HK-2 (cell line): ENCODE data around the gene ZNF444.

Experiments
- DNase-seq: peaks from one replicate; pipeline ENCODE4 v3.0.0-alpha.2; 2018; ENCODE audit not compliant: unreplicated experiment

Gene ZNF444

GRCh38 chr19:56107626-56108351, 33.3 kb upstream of the ZNF444 start:
- DNase-seq: no peak

DNA sequence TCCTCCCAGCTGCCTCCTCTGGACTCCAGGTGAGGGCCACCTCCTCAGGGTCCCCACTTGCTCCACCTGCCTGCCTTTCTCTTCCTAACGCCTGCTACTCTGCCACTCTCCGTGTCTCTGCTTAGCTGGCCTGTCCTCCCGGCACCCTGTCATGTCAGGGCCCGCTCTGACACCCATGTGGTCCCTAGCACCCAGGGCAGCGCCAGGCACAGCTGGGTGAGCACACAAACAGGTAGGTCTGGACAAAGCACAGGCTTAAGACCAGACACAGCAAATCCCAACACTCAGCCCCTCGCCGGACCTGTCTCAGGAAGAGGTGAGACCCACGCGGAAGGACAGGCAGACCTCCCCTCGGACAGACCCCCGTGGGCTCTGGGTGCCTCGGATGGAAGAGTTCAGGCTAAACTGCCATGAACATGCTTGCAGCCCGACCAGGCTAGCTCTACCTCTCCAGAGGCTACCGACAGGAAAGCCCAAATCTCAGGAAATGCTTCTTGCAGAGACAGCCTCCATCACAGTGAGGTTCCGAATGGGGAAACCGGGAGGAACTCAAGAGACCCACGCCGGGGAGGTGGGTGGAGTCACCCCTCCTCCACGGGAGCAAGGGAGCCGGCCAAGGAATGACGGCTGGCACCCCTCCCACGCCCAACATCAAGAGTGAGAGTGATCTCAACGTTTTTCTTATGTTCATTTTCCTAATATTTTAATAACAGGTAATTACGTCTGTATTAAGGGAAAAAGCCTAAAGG, 32.5 kb upstream of the ZNF444 start:
- DNase-seq: no peak

DNA sequence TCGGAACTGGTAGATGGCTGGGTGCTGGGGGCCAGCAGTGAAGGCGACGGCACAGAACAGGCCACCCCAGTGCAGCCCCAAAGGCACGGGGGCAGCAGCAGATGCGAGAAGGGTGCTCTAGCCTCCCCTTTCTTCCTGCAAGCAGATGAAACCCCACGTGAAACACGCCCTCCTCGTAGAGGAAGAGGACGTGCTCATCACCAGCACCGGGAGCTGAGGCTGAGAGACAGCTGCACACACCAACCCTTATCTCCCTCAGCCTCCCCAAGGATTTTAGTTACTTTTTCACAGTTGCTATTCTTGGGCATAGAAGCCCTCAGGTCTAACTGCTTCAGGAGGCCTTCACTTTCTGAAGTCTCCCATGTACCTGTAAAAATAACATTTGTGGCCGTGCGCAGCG, 31.9 kb upstream of the ZNF444 start:
- DNase-seq: no peak

DNA sequence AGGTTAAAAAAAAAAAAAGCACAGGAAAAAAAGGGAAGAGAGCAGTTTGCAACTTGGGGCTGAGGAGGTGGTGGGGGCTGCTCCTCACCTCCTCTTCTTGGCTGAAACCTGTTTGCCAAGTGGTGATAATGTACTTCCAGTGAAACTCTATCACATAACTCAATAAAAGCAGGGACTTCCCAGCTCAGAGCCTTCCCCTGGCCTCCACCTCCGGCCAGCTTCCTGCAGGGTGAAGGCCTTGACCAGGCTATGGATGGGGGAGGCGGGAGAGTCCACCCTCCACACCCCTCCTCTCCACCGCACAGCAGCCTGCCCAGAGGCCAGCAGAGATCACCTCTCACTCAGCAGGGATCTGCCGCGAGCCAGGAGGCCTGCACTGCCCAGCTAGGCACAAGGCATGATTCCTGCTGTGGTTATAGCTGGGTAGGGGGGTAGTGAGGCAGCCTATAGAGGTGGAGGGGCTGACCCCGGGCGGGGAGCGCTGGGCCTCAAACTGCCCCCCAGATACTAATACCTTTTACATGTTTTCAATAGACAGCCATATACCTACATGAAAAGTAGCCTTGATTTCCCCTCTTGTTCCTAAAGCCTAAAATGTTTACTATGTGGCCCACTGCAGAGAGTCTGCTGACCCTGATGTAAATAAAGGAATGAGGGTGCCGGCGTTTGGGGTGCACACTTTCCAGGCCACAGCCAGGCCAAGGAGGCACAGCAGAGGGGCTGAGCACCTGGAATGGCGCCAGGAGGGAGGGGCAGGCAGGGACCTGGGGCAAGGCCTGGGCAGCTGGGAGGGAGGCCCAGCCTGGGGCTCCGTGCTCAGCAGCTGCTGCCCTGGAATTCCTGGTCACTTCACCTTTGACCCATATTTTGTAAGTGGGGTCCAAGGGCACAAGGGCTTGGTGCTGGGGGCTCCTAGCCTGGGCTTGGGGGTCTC, 30.3 kb upstream of the ZNF444 start:
- DNase-seq: peak; percentile 69

DNA sequence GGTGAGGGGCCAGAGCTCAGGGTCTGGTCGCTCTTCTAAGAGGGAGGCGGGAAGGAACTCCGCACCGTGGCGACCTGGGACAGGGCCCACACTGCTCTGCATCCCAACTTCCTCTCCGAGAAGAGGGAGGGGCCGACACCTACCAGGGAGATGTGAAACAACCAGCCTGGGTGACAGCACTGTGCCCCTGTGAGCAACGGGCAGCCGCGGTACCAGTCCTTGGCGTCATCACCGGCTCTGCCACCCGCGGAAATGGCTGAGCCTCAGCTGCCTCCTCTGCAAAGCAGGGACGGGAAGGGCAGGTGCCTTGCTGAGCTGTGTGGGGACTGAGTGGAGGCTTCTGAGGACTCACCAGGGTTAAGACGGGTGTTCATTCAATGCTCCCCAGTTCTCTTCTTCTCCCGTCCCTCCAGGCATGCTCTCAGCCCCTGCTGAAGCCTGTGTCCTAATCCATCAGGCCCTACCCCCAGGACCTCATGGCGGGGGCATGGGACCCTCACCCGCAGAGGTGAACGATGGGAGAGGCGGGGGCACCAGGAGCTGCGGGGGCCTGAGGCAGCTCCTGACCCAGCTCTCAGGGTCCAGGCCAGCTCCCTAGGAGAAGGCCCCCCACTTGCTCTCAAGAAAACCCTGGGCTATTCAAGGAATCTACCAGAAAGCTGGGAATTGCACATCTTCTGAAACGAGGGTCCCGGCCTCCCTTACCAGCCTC, 29.3 kb upstream of the ZNF444 start:
- no peak for DNase-seq

DNA sequence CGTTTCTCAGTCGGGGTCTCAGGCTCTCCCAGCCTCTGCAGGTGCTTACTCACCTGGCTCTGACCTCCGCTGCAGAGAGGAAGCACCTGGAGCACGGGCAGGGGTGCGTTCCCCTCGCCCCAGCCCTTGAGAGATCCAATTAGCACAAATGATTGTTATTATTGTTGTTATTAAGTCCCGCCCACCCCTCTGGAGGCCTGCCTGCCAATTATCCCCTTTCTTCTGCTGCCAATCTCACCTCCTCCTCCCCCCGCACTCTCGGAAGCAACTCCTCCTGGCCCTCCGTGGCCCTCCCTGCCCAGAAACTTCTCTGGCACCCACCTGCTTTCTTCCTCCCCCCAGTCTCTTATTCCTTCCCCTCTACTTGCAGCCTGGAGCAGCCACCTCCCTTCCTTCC, 28.8 kb upstream of the ZNF444 start:
- no peak for DNase-seq

DNA sequence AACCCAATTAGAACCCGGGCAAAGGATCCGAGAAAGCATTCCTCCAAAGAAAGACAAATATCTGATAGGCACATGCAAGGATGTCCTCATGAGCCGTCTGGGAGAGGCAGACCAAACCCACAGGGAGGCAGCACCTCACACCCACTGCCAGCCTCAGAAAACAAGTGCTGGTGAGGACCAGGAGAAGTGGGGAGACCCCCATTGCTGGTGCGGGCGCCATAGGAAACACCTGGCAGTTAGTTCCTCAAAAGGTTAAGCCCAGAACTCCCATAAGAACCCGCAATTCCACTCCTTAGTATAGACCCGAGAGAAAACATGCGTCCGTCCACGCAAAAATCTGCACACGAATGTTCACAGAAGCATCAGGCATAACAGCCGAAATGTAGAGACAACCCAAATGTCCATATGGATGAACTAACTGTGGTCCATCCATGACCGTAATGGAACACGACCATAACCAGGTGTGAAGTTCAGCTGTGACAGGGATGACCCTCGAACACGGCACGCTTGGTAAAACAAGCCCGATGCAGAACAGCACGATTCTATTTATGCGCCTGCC, 27.9 kb upstream of the ZNF444 start:
- no peak for DNase-seq

DNA sequence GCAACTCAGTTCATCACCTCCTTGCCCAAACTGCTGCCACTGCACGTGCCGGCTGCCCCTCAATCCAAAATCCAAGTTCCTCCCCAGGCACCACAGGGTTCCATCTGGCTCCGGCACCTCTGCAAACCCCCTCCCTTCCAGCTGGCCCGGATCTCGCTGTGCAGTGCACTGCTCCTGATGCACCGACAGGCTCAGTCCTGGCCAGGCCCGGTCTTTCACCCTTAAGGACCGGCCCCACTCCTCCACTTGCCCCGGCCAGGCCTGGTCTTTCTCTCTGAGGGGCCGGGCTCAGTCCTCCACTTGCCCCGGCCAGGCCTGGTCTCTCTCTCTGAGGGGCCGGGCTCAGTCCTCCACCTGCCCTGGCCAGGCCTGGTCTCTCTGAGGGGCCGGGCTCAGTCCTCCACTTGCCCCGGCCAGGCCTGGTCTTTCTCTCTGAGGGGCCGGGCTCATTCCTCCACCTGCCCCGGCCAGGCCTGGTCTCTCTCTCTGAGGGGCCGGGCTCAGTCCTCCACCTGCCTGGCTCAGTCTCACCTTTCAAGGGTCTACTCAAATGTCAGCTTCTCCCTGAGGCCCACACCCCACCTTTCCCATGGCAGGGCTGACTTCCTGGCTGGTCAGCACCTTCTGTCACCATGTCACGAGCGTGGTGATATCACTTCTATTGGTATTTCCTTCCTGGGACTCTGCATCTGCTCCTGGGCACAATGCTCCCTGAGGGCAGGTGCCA, 26.9 kb upstream of the ZNF444 start:
- DNase-seq: no peak

DNA sequence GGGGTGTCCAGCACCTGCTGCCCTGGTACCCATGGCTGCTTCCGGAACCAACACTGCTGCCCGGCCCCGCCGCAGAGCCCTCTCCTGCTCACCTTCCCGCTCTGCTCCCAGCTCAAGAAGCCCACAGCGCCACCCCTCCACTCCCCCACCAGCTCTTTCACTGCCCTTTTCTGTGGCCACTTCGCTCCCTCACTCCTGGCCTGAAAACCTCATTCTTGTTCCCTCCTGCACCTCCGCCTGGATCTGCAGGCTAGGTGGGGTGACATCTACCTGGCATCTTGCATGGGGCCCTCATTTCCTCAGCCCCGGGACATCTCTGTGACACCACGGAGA, 26.3 kb upstream of the ZNF444 start:
- DNase-seq: no peak

GRCh38 chr19:56115490-56115889, 25.6 kb upstream of the ZNF444 start:
- DNase-seq: no peak

- DNase-seq: no peak
These were observed 24.5 kb upstream of the ZNF444 start for GRCh38 chr19:56116606-56117005.

GRCh38 chr19:56117376-56117884, 23.7 kb upstream of the ZNF444 start:
- DNase-seq: no peak

- no peak for DNase-seq
These were observed 23.2 kb upstream of the ZNF444 start for GRCh38 chr19:56117889-56118288.

DNA sequence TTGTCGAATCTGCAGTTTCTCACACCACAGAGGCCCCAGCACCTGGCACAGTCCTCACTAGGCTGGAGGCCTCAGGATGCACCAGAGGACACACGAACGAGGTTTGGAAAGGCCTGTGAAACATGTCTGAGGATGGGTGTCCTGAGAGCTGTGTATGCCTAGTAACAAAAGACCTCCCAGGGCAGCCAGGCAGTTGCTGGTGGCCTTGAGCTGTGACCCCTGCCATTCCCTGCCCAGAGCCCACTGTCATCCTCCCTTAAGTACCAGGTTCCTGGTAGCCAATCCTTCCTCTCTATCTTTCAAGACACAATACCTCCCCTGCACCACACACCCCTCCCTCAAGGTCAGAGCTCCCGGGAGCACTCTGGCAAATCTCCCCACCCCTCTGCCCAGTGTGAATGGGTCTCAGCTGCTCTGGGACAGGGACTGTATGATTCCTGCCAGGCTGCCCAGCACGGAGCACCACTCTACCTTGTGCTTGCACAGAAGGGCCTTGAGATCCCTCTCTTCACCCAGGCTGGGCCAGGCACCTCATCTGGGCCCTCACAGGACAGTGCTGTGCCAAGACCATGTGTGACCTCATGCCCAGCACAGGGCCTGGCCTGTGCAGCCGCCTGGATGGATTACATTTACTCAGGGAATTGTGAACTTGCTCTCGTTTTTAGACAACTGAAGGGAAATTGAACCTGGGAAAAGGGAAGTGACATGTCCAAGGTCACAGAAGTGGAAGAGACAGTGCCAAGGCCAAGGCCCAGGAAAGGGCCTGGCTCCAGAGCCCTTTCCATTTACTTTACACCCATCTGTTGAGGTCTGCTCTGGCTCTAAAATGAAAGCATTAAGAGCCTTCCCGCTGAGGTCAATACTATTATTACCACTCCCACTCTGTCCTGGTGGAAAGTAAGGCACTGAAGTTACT, 22.2 kb upstream of the ZNF444 start:
- no peak for DNase-seq

DNA sequence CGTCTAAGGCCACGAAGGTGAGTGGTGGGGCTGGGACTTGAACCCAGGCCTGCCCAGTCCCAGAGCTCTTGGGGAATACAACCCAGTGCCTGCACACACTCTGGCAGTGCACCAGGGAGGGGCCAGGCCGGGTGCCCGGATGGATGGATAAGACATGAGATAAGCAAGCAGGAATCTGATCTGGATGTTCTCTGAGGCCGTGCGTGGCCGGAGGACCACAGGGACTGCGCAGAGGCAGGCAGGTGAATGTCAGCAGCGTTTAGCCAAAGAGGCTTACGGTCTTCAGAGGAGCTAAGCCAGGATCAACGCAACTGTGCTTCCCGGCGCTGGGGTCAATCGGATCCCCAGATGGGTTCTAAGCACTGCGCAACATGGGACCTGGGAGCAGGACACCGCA, 21.5 kb upstream of the ZNF444 start:
- no peak for DNase-seq

- DNase-seq: no peak
These were observed 21.1 kb upstream of the ZNF444 start for GRCh38 chr19:56120002-56120370.

DNA sequence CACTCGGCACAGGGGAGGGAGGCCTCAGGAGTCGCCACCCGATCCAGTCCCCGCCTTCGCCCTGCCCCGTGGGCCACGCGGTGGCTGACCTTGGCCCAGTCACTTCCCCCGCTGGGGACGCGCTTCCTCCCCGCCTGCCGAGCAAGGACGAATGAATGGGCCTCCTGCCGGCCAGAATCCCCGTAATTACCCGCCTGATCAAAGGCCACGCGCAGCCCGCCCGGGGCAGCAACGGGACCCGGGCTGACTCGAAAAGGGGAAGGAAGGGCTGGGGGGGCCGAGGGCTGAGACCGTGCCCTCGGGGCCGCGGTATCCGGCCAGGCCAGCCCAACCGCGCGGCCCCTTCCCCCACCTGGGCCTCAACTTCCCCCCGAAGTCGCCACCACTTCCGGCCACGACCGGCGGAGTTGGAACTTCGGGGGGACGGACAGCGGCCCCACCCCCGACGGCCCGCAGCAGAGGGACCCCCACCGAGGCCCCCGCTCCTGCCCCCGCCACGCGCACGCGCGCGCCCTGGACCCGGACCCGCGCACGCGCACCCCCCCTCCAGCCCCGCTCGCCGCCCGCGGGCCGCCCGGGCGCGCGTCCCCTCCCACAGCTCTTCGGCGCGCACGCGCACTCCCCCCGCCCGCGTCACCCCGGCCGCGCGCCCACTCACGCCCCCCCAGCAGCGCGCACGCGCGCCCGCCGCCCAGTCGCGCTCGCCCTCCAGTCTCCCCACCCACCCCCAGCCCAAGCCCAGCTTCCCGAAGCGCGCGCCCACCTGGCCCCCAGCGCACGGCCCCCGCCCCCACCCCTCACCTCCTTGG, 20.5 kb upstream of the ZNF444 start:
- DNase-seq: peak; percentile 88
